NCI-H2107 treated with DMSO at 0.1 percent for 48 hours (cell line): ENCODE data around the gene ART4.

Experiments used
- DNase-seq: peaks from one replicate; lab custom pipeline; 2025; ENCODE audit not compliant: unreplicated experiment; lab: John Stamatoyannopoulos, UW

ART4 gene

DNA sequence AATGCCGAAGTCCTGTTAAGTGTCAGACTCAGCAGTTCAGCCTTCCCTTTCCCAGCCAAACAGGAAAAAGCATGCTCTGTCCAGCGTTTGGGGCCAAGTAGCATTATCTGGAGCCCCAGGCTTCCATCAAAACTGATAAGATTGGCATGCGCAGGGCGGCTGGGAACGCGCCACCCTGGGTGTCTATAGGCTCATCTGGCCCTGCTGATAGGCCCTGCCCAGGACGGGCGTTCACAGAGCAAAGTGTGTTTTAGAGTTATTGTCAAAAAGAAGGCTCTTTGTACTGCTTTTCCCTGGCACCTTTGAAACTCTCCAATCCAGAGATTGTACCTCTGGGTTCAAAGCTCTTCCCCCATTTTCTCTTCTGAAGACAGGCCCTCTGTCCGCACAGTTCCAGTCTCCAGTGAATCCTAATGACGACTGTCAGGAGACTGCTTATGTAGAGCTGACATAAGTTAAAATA, at the start of gene ART4:
ART4 (minus strand) TSS at position 102 of the 463 bp plus-strand sequence. CDS start 413 bp downstream, outside the sequence.
- no peak for DNase-seq

DNA sequence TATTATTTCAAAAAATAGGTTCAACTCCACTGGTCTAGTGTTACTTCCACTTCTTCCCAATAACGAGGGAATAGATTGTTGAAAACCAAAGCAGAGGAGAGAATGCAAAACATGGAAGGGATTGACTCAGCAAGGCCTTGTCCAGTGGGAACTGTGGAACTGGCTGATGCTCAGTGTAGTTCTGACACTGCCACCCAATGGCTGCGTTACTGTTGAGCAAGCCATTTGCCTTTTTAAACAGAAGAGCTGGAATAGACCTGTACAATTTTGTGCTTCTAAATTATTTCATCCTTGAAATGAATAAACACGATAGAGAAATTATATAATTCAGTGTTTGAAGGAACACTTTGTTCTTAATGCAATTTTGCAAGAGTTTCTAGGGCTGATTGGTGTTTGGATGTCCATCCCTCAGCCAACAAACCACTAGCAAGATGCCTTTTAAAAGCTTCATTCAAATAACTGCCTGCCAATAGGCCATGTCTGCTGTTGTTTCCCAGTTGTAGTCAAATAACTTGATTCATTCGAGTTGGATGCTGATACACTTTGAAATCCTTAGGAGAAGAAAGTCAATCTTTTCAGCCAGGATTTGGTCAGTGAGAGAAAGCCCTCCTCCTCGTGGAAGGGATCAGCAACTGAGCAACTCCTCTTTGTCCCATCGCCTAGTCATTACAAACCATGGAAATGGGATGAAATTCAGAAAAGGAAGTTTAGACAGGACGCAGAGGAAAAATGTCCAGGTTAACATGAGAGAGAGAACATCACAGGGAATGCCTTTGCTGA, 49.6 kb upstream of the ART4 start:
- DNase-seq = no peak

DNA sequence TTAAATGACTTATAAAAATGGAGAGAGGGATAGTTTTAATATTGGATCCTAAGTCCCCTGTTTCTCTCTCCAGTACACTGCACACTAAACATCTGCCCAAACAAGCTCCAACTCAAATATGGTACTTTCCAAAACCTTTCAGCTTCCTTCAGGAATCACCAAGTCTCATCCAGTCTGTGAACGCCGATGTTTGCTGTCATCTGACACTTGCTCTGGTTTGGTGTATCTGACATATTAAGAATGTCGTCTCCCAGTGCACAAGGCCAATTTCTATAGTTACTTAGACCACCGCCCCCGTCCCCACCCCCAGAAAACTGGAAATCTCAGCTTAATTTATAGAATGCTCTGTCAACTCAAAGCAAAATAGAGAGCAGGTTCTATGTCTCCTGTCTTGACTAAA, 47.4 kb upstream of the ART4 start:
- DNase-seq = no peak

- no peak for DNase-seq
Observed at GRCh38 chr12:14886271-14886670, 42.9 kb upstream of the ART4 start.

DNA sequence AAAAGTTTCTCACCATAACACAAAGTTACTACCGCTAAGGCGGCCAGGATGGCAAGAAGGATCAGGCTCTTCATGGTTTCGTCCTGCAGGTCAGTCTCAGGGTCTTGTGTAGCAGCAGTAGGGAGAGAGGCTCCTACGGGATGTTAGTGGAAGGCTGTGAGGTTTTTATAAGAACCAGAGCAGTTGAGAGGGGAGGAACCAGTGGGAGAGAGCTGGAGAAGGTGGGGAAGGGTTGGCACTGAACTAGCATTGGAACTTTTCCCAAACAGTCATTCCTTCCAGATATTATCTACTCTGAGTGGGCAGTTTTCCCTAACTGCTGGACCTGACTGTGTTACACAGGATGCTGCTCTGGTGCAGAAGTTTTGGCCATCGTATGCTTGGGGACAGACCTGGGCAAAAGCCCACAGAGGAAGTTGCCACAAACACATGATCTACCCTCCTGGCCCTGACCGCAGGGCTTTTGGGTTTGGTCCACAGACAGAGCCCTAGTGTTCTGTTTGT, 42.4 kb upstream of the ART4 start, which contains the start of gene MGP:
MGP (minus strand) TSS at position 137 of the 504 bp plus-strand sequence; CDS start at position 74, 63 bp downstream.
- DNase-seq = no peak

DNA sequence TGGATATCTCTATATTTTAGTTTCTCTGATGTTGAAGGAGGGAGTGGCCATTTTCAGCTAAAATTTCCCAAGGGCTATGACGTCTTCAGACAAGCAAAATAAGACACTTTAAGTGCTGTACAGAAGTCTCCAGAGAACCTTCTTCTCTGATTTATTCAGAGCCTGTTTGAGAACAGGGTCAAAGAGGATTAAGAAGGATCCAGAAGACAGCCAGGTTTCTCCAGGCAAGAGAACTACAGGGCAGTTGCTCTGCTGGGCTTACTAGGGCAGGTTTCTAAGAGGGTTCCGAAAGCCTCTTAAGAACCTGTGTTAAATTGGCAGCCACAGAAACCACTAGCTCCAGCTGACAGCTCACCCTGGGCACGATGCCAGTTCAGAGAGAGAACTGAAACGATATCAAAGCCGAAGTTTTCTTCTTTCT, 41.1 kb upstream of the ART4 start:
- DNase-seq = peak; percentile 87

DNA sequence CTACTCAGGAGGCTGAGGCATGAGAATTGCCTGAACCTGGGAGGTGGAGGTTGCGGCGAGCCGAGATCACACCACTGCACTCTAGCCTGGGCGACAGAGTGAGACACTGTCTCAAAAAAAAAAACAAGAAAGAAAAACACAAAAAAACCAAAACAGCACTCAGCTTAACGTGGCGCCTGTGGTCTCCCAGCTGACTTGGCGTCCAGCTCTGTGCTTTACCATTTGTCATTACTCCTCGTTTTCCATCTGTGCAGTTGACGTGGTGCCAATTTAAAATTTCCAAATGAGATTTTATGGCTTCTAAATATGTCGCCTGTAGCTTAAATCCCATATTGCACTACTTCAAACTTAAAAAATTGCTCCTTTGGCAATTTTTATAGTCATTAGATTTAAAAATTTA, 40.4 kb upstream of the ART4 start:
- no peak for DNase-seq

DNA sequence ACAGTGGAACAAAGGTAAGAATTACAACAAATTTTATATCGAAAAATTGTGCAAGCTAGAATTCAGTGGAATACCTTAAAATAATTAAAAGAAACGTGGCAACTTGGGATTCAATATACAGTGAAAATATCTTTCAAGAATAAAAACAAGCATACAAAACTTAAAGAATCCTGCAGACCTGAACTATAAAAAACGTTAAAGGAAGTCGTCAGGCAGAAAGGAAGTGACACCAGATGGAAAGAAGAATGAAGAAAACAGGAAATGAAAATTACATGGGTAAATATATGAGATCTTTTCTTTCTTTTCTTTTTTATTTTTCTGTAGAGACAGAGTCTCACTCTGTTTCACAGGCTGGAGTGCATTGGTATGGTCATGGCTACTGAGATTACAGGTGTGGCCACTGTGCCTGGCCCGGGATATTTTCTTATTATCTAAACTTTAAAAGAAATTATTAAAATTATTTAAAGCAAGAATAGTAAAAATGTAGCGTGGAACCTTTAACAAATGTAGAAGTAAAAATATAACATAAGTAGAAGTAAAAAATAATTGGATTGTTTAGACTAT, 37.6 kb upstream of the ART4 start:
- no peak for DNase-seq

DNA sequence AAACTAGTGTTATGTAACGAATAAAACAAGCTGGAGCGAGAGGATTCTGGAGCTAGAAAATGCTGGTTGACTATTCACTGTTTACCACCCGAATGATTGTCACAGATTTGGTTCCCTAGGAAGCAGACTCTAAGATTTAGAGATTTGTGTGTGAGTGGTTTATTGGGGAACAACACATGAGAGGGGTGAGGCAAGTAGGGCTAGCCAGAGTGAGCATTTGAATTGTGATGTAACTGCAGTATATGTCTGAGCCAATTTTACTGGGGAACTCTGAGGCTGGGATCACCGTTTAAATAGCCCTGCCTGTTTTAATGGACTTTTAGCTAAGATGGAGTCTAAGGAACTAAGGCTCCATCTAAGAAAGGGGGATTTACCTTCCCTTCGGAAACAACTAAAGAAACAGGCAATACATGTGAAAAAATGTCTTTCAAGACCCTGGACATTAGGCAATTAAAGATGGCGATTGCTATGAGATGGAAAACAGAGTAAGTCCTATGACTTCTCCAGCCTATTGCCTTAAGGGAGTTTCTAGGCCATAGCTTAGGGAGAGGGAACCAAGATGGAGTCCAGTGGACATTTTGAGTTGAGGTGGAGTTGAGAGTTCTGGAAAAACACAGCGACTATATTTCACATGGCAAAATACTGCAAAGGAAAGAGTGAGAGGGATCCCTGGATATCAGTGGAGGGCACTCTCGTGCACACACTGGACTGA, 36.1 kb upstream of the ART4 start:
- DNase-seq = no peak

- no peak for DNase-seq
Observed at GRCh38 chr12:14878488-14878887, 35.2 kb upstream of the ART4 start.

- no peak for DNase-seq
Observed at GRCh38 chr12:14876833-14877232, 33.5 kb upstream of the ART4 start.

GRCh38 chr12:14874882-14875281, 31.6 kb upstream of the ART4 start:
- no peak for DNase-seq

DNA sequence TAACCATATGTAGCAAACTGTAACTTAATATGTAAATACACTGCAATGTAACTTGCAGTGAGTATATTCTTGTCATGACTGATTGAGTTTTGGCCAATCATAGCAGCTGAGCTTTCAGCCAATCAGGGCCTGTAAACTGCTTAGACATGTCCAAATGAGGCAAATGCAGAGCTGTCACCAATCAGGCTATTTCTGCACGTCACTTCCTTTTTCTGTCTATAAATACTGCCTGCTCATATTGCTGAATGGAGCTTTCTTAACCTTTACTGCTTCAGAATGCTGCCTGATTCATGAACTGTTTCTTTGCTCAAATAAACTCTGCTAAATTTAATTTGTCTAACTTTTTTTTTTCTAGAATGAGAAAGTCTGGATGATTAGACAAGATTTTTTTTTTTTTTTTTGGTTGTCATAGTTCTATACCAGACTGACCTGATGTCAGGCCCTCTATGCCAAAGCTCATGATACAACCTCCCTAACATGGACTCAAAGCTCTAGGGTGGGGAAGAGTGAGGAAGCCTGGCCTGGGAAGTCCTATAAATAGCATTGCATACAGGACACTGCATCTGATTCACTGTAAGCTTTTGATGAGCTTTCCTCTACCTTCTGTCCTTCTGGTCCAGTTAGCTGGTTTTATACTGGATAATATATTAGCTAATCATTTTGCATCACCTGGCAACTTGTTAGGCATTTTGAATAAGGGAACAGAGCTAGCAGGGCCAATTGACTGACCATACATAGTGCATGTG, 30.3 kb upstream of the ART4 start:
- DNase-seq = no peak

- no peak for DNase-seq
Observed at GRCh38 chr12:14871886-14872285, 28.6 kb upstream of the ART4 start.

GRCh38 chr12:14871247-14871646, 27.9 kb upstream of the ART4 start:
- DNase-seq = no peak

- DNase-seq = no peak
Observed at GRCh38 chr12:14868916-14869506, 25.7 kb upstream of the ART4 start.

DNA sequence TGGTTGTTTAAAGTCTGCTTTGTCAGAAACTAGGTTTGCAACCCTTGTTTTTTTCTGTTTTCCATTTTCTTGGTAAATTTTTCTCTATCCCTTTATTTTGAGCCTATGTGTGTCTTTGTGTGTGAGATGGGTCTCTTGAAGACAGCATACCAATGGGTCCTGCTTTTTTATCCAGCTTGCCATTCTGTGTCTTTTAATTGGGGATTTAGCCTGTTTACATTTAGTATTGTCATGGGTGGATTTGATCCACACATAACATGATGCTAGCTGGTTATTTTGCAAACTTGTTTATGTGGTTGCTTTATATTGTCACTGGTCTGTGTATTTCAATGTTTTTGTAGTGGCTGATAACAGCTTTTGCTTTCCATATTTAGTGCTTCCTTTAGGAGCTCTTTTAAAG, 17.2 kb upstream of the ART4 start:
- DNase-seq = no peak

DNA sequence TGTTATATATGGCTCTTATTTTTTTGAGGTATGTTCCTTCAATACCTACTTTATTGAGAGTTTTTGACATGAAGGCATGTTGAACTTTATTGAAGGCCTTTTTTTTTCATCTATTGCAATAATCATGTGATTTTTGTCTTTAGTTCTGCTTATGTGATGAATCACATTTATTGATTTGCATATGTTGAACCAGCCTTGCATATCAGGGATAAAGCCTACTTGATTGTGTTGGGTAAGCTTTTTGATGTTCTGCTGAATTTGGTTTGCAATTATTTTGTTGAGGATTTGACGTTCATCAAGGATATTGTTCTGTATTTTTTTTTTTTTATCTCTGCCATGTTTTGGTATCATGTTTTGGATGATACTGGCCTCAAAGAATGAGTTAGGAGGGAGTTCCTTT, 15.2 kb upstream of the ART4 start:
- DNase-seq = no peak

DNA sequence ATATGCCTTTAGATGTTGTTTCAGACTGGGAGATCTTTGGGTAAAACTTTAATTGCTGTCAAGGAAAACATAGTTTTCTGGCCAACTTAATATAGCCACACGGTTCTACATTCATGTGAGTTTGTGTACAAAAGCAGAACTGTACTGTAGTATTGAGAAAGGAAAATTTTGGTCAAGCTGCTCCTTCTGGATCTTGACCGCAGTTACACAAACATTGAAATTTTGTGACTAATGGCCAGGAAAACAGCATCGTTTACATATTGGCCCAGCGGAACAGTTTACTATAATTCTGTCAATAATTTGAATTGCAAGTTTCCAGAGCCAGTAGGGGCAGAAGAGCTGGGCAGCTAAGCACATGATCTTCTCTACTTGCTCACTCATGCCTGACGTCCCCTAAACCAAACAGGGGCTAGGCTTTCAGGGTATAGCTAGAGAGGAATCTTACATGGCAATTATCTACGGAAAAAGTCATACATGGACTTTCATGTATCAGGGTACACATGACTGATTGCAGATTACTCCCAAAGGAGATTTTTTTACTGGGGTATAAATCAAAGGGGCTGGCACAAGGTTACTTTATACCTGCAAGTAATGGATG, 11.4 kb upstream of the ART4 start:
- no peak for DNase-seq

DNA sequence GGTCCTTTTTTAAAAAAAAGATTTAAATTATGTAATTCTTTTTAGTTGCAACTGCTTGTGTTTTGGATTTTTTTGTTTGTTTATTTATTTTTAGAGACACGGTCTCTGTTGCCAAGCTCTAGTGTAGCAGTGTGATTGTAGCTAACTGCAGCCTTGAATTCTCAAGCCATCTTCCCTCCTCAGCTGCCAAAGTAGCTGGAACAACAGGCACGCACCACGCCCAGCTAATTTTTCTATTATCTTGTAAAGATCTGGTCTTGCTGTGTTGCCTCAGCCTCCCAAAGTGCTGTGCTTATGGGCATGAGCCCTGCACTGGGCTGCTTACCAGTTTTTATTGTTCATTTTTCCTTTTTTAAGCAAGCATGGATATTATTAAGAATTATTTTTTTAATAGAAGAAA, 10.6 kb upstream of the ART4 start:
- DNase-seq = no peak
